Fibroblast of gingiva (primary cell): ENCODE results near the gene SYNJ2BP.

Experiments
- DNase-seq: peaks from one replicate; pipeline ENCODE4 v3.0.0-alpha.2; 2011; ENCODE audit warnings: low read depth

The SYNJ2BP gene

GRCh38 chr14:70391493-70392391, 25.1 kb downstream of the SYNJ2BP start:
- no peak for DNase-seq

- DNase-seq: no peak
Measured at GRCh38 chr14:70382536-70382935, 34.4 kb downstream of the SYNJ2BP start.

- DNase-seq: no peak
Measured at GRCh38 chr14:70380824-70381223, 36.1 kb downstream of the SYNJ2BP start.

- no peak for DNase-seq
Measured at GRCh38 chr14:70378696-70379095, 38.2 kb downstream of the SYNJ2BP start.
